Spinal cord (tissue), 10 donors: ENCODE results near the gene CCDC136. TPM values are rescaled to one million over a fixed set of nuclear protein-coding genes. Genes with fewer than 3 reads are reported as not detected.

Source experiments
- DNase-seq, 6 donors: peaks; one replicate each; pipeline versions ENCODE4 v3.0.0 to v3.0.0-alpha.2; 2013 to 2015; ENCODE audit warnings: low spot score in 6 of 6, low read depth in 4 of 6
- H3K27ac ChIP-seq: one replicate; pipeline ENCODE4 v1.5.1; 2013; ENCODE audit warnings: low read depth, low read length, control low read depth
- H3K27me3 ChIP-seq: one replicate; pipeline ENCODE4 v1.6.1; 2013; ENCODE audit warnings: low read length; ENCODE audit not compliant: control insufficient read depth, insufficient read depth
- H3K36me3 ChIP-seq: one replicate; pipeline ENCODE4 v1.6.1; 2013; ENCODE audit warnings: low read length; ENCODE audit not compliant: control insufficient read depth, insufficient read depth
- H3K4me1 ChIP-seq: one replicate; pipeline ENCODE4 v1.6.1; 2013; ENCODE audit warnings: low read length; ENCODE audit not compliant: control insufficient read depth, insufficient read depth
- H3K4me3 ChIP-seq: one replicate; pipeline ENCODE4 v1.5.1; 2013; ENCODE audit warnings: low read depth, low read length, control low read depth
- H3K9me3 ChIP-seq: one replicate; pipeline ENCODE4 v1.6.1; 2013; ENCODE audit warnings: low read length; ENCODE audit not compliant: control insufficient read depth, insufficient read depth
- WGBS: methylation state at CpG from one replicate; pipeline ENCODE4 v1.1.5; 2013; ENCODE audit warnings: missing lambda C conversion rate; ENCODE audit not compliant: insufficient coverage; 5-methylcytosine and 5-hydroxymethylcytosine counted together
- long read RNA-seq, 4 donors: transcript quantifications; one replicate each; lab custom pipeline, GENCODE V29; 2026
- polyA plus RNA-seq, 2 donors: library from polyadenylated mRNA; unstranded; fragments of 120-200 nt; gene quantifications; one replicate each; pipeline ENCODE4 v1.2.1, GENCODE V29; 2013; ENCODE audit not compliant: insufficient read length in 2 of 2
- total RNA-seq, 2 donors: library from RNA; depleted of rRNA in 1 of 2; stranded (reverse); fragments of 120-200 nt in 1 of 2; fragments of >200 nt in 1 of 2; gene quantifications; one replicate each; pipeline versions ENCODE4 v1.2.3 to v1.2.4, GENCODE V29; 2013 to 2014
- donor health status: healthy.

The CCDC136 gene
- total RNA-seq (10 to 100 TPM; 53.9 to 66.6 TPM), polyA plus RNA-seq (100 to 1,000 TPM; 193 to 220 TPM)
- long read RNA-seq, donor 1, partial matches to known transcripts: 29 of 33 reads
- long read RNA-seq, donor 1, other reads (novel, unspliced or antisense): 0 of 33 reads
- long read RNA-seq, donor 2, partial matches to known transcripts: 0 of 2 reads
- long read RNA-seq, donor 2, other reads (novel, unspliced or antisense): 0 of 2 reads
- long read RNA-seq, donor 3, partial matches to known transcripts: 5 of 7 reads
- long read RNA-seq, donor 3, other reads (novel, unspliced or antisense): 0 of 7 reads
- long read RNA-seq, donor 4, partial matches to known transcripts: 0 of 1 reads
- long read RNA-seq, donor 4, other reads (novel, unspliced or antisense): 0 of 1 reads

DNA sequence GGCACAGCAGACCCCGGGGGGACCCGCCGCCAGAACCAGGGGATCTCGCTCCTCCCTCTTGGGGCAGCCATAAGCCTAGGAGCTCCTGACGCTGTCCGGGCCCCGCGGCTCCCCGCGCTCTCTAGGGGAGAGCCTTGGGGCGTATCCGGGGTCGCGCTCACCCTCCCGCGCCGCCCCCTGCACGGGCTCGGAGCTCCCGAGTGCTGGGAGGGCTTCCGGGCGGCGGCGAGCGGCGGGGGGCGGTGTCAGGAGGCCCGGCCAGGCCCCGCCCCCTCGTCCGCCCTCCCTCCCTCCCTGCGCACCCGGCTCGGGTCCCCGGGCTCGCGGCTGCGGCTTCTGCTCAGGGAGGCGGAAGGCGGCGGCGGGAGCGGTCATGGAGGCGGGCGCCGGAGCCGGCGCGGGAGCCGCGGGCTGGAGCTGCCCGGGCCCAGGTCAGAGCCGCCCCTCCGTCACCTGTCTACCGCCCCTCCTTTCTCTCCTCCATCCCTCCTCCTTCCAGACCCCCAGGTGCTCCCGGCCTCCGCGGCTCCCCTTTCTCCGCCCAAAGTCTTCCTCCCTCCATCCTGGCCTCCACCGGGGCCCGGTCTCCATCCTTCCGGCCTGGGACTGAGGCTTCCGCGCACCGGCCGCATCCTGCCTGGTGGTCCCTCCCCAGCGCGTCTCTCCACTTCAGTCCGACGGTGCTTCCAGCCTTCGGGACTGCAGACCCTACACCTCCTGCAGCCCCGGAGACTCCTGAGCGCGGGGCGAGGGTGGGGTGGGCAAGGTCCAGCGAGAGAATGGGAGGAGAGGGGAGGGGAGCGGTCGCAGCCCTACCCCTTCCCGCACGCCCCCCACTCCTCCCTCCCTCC, at the start of gene CCDC136:
Gene CCDC136, plus strand, starts transcription at position 848 of the 851 bp plus-strand sequence. CDS start 444 bp downstream, outside the sequence.
- Histone ChIP-seq H3K4me3 (peak within 1 kb of the TSS; percentile 77), H3K27me3 (no peaks in the 10 kb centered on the region), H3K4me1 (peaks cover 47% of the 10 kb centered on the region), H3K36me3 (peaks cover 24% of the 10 kb centered on the region), H3K9me3 (no peaks in the 10 kb centered on the region), H3K27ac (peak within 1 kb of the TSS; percentile 64)
- DNase-seq: peak in 3 of 6 donors; percentile 43 to 89 (median 88)
- WGBS: under 1% methylated on average over 67 of the region's 80 CpGs

- WGBS: no CpG with 5 or more reads among the region's 4 CpGs
- DNase-seq: no peak
- Histone ChIP-seq H3K27me3 (no peaks in the 10 kb centered on the region), H3K36me3 (no peaks in the 10 kb centered on the region), H3K9me3 (no peaks in the 10 kb centered on the region), H3K4me3 (no peak overlapping the region), H3K27ac (no peak overlapping the region), H3K4me1 (no peaks in the 10 kb centered on the region)
These were observed 49.6 kb upstream of the CCDC136 start for GRCh38 chr7:128742206-128742605.

- H3K9me3 ChIP-seq: no peaks in the 10 kb centered on the region
These were observed 48.5 kb upstream of the CCDC136 start for GRCh38 chr7:128743112-128743772.

DNA sequence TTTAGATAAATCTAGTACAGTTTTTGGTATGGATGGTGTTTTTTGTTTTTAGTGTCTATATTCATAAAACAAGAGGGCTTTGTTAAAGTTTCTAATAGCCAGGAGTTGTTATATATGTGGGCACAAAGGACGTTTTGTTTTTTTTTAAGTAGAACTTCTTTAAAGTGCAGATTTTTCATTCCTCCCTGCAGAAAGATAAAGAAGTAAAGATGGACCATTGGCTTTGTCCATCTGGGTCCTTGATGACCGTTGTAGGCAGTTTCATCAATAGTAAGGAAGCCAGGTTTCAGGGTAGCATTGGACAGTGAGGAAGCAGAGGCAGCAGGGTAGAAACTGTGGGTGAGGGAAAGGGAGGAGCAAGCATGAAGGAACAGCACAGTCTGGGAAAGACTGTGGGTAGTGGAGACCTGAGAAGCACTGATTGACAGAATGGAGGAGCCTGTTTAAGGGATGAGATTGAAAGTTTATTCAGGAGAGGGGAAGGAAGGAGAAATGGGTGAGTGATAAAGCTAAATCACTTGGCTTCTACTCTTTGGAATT, 47.3 kb upstream of the CCDC136 start:
- H3K4me3 ChIP-seq: no peak overlapping the region
- H3K36me3 ChIP-seq: no peaks in the 10 kb centered on the region
- H3K4me1 ChIP-seq: no peaks in the 10 kb centered on the region
- WGBS: 58% methylated on average over 1 of the region's 2 CpGs
- no peaks in the 10 kb centered on the region for H3K27me3 ChIP-seq
- H3K9me3 ChIP-seq: no peaks in the 10 kb centered on the region
- no peak overlapping the region for H3K27ac ChIP-seq
- DNase-seq: no peak

More at GRCh38 chr7:128743112-128743772, 48.5 kb upstream of the CCDC136 start:
- no peak overlapping the region for H3K4me3 ChIP-seq
- H3K27ac ChIP-seq: no peak overlapping the region
- H3K36me3 ChIP-seq: no peaks in the 10 kb centered on the region
- WGBS: 100% methylated on average over 1 of the region's 7 CpGs
- DNase-seq: no peak
- H3K4me1 ChIP-seq: no peaks in the 10 kb centered on the region
- H3K27me3 ChIP-seq: no peaks in the 10 kb centered on the region

DNA sequence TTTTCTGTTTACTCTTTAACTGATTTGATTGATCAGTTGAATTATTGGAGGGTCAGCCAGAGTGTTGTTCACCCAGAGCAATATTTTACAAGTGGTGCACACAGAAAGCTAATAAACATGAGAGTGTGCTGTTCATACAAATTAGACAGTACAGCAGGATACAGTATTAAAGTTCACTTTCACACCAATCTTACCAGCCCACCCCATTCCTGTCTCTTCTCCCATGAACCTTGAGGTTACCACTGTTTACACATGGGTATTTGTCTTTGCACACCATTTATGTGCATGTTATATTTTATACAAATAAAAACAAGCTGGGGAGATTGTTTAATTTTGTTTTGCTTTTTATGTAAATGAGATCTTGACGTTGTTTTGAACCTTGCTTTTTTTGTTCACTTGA, 46.1 kb upstream of the CCDC136 start:
- DNase-seq: no peak
- no CpG with 5 or more reads among the region's 1 CpG for WGBS

DNA sequence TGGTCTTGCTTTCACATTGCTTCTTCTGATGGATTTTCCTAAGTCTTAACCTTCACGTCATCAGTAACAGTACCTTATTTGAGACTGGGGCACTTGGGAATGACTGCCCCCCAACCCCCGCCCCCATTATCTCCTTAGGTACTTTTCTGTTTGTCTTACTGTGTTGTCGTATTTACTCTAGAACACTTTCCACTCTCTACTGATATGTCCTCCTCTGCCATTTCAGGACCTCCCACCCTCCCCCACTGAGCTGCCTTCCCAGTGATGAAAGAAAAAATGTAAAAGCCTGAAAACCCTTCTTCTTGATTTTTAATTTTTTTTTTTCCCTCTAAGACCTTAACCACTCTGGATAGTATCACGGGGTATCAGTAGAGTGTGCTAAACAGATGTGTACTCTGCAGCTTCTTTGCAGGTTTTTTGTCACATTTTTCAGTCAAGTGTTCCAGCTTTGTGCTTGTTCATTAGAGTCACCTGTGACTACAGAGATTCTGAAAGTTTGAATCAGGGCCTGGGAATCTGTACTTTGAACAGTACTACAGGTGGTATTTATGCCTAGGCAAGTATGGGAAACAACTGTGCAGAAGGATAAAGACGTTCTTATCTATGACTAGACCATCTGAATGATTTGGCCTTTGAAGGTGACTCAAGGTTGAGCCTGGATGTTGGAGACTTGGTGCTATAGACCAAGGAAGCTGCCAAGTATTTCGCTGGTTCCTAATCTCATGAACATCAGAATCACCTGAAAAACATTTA, 44.3 kb upstream of the CCDC136 start:
- Histone ChIP-seq H3K27me3 (no peaks in the 10 kb centered on the region), H3K36me3 (no peaks in the 10 kb centered on the region), H3K9me3 (no peaks in the 10 kb centered on the region), H3K4me1 (no peaks in the 10 kb centered on the region), H3K4me3 (no peak overlapping the region), H3K27ac (no peak overlapping the region)
- no peak for DNase-seq
- WGBS: 84% methylated on average over 2 of the region's 6 CpGs

More for the DNA sequence above, 46.1 kb upstream of the CCDC136 start:
- no peak overlapping the region for H3K4me3 ChIP-seq
- no peaks in the 10 kb centered on the region for H3K4me1 ChIP-seq
- H3K27me3 ChIP-seq: no peaks in the 10 kb centered on the region
- no peak overlapping the region for H3K27ac ChIP-seq
- no peaks in the 10 kb centered on the region for H3K9me3 ChIP-seq
- no peaks in the 10 kb centered on the region for H3K36me3 ChIP-seq

GRCh38 chr7:128752251-128752650, 39.5 kb upstream of the CCDC136 start:
- Histone ChIP-seq H3K27me3 (no peaks in the 10 kb centered on the region), H3K27ac (no peak overlapping the region), H3K4me3 (no peak overlapping the region), H3K36me3 (peaks cover 4% of the 10 kb centered on the region), H3K9me3 (no peaks in the 10 kb centered on the region), H3K4me1 (peaks cover 5% of the 10 kb centered on the region)
- no peak for DNase-seq
- no CpG with 5 or more reads among the region's 1 CpG for WGBS

DNA sequence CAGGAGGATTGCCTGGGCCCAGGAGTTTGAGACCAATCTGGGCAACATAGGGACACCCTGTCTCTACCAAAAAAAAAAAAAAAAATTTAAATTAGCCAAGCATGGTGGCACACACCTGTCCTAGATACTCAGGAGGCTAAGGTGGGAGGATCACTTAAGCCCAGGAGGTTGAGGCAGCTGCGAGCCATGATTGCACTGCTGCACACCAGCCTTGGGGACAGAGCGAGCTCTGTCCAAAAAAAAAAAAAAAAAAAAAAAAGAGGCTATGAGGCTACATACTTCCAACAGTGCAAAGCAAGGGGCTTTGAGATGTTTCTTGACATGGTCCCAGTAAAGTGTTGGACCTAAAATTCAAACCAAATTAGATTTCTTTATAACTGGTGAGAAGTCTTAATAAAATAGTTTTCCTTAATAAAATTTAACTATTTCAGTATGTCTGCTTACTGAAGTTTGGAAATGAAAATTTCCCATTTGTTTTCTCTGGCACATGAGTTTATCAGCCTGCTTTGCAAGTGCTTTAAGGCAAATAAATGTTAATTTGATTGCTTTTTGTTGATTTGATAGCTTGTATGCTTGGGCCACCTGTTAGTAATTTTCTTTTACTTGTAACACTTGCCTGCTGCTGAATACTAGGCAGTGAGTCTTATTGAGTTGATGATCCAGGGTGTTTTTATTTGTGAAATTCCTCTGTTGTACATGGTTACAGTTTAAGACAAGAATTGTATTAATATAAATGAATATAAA, 36.5 kb upstream of the CCDC136 start:
- DNase-seq: peak in 2 of 6 donors; percentile 6 to 50
- peaks cover 9% of the 10 kb centered on the region for H3K36me3 ChIP-seq

More for the DNA sequence above, 36.5 kb upstream of the CCDC136 start:
- no peak overlapping the region for H3K4me3 ChIP-seq
- no peaks in the 10 kb centered on the region for H3K9me3 ChIP-seq
- WGBS: no CpG with 5 or more reads among the region's 2 CpGs
- no peak overlapping the region for H3K27ac ChIP-seq
- H3K4me1 ChIP-seq: peaks cover 5% of the 10 kb centered on the region
- H3K27me3 ChIP-seq: no peaks in the 10 kb centered on the region
